ENCODE results near the gene PMIS2. TPM values are rescaled to one million over a fixed set of nuclear protein-coding genes. Genes with fewer than 3 reads are reported as not detected.

The PMIS2 gene
- total RNA-seq, 1 donor from 2014 or later: not detected

DNA sequence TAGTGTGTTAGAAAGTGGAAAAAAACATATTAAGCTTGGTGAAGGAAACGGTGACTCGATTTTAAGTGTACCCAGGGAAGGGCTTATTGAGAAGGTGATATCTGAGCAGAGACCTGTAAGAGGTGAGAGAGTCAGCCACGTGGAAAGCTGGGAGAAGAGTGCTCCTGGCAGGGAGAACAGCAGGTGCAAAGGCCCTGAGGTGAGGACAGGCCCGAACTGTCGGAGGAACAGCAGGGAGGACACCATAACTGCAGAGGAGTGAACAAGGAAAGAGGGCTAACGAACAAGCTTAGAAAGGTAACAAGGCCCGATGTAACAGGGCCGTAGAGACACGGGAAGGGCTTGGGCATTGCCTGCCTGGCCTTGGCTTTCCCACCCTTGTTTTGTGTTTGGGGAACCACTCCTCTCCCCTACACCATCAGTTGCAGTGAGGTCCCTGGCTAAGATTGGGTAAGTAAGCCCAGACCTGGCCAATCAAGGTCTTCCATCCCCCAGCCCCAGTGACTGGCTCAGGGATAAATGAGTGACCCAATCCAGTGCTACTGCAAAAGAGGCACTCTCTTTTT, 29.9 kb upstream of the PMIS2 start:
- TF ChIP-seq CTCF (IDR thresholded peaks at IDR 0.05; ENCODE audit: unreplicated experiment): no peak
- Mint-ChIP-seq H3K9me3 (ENCODE audit: unreplicated experiment) (no peaks in the 10 kb centered on the region), H3K27me3 (ENCODE audit: unreplicated experiment) (peaks cover 38% of the 10 kb centered on the region), H3K4me3 (ENCODE audit: unreplicated experiment) (no peak overlapping the region), H3K27ac (ENCODE audit: unreplicated experiment) (no peak overlapping the region), H3K4me1 (ENCODE audit: unreplicated experiment) (peaks cover 3% of the 10 kb centered on the region), H3K36me3 (ENCODE audit: low read depth, unreplicated experiment) (peaks cover 7% of the 10 kb centered on the region)
- DNase-seq (ENCODE audit: low spot score): no peak

- H3K36me3 Mint-ChIP-seq (ENCODE audit: low read depth, unreplicated experiment): peaks cover 4% of the 10 kb centered on the region
- H3K9me3 Mint-ChIP-seq (ENCODE audit: unreplicated experiment): no peaks in the 10 kb centered on the region
- TF ChIP-seq CTCF (IDR thresholded peaks at IDR 0.05; ENCODE audit: unreplicated experiment): no peak
- H3K27me3 Mint-ChIP-seq (ENCODE audit: unreplicated experiment): peaks cover 45% of the 10 kb centered on the region
- H3K4me3 Mint-ChIP-seq (ENCODE audit: unreplicated experiment): peak overlapping the region; percentile 67
- H3K4me1 Mint-ChIP-seq (ENCODE audit: unreplicated experiment): peaks cover 3% of the 10 kb centered on the region
- DNase-seq (ENCODE audit: low spot score): no peak
- no peak overlapping the region for H3K27ac Mint-ChIP-seq (ENCODE audit: unreplicated experiment)
These were observed 29.0 kb upstream of the PMIS2 start for GRCh38 chr19:35556846-35557538.

DNA sequence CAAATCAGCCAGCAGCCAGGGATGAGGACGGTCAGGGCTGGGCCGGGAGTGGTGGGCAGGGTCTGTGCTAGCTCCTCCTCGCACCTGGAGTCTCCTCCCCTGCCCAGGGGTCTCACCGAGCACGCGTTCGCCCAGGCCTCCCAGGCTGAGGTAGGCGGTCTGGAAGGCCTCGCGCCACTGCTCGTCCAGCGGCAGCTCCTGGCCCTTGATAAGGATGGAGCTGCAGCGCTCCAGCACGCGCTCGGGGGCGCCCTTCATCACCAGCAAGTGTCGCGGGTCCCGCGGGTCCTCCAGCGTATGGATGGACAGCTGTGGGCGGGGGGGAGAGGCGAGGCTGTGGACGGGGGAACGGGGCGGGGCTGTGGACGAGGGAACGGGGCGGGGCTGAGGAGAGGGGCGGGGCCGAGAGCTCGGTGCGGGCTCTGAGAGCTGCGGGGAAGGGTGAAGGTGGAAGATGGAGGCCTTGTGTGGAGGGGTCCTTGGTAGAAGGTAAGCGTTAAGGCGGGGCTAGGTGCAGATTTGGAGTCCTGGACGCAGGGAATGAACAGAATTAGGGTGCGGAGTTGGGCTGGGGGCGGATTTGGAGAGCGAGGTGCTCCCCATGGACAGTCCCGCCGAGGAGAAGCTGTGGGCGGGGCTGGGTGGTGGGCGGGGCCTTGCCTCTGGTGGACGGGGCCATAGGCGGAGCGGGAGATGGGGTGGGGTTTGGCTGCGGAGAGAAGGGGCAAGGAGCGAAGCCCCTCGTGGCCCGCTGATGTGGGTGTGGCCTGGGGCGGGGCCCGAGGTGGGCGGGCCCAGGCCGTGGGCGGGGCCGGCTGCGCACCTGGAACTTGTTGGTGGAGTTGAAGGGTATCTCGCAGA, 28.2 kb upstream of the PMIS2 start:
- Mint-ChIP-seq H3K27me3 (ENCODE audit: unreplicated experiment) (peaks cover 46% of the 10 kb centered on the region), H3K36me3 (ENCODE audit: low read depth, unreplicated experiment) (peaks cover 4% of the 10 kb centered on the region), H3K27ac (ENCODE audit: unreplicated experiment) (no peak overlapping the region), H3K9me3 (ENCODE audit: unreplicated experiment) (no peaks in the 10 kb centered on the region), H3K4me1 (ENCODE audit: unreplicated experiment) (peaks cover 3% of the 10 kb centered on the region), H3K4me3 (ENCODE audit: unreplicated experiment) (peak overlapping the region; percentile 87)
- TF ChIP-seq CTCF (IDR thresholded peaks at IDR 0.05; ENCODE audit: unreplicated experiment): no peak
- peak; percentile 71 for DNase-seq (ENCODE audit: low spot score)

- peaks cover 4% of the 10 kb centered on the region for H3K36me3 Mint-ChIP-seq (ENCODE audit: low read depth, unreplicated experiment)
- H3K27me3 Mint-ChIP-seq (ENCODE audit: unreplicated experiment): peaks cover 42% of the 10 kb centered on the region
These were observed 27.3 kb upstream of the PMIS2 start for GRCh38 chr19:35558400-35559280.

More at GRCh38 chr19:35558400-35559280, 27.3 kb upstream of the PMIS2 start:
- DNase-seq (ENCODE audit: low spot score): no peak
- Mint-ChIP-seq H3K27ac (ENCODE audit: unreplicated experiment) (no peak overlapping the region), H3K4me3 (ENCODE audit: unreplicated experiment) (no peak overlapping the region), H3K4me1 (ENCODE audit: unreplicated experiment) (peaks cover 3% of the 10 kb centered on the region), H3K9me3 (ENCODE audit: unreplicated experiment) (no peaks in the 10 kb centered on the region)
- TF ChIP-seq CTCF (IDR thresholded peaks at IDR 0.05; ENCODE audit: unreplicated experiment): no peak

All from endothelial cell (in vitro differentiated cells).